IMR-90 (cell line): ENCODE measurements around the gene UXS1. TPM values are rescaled to one million over a fixed set of nuclear protein-coding genes. Genes with fewer than 3 reads are reported as not detected.

Experiments used
- ATAC-seq: fragments of 200-7000 bp; cut with Tn5 transposase; 2 replicates; pipeline ENCODE4 v1.9.1; 2020; ENCODE audit warnings: low read depth, mild to moderate bottlenecking, moderate library complexity
- BruUV-seq: library from RNA; stranded (reverse); fragments of 400-500 nt; replicated peaks from 2 replicates; lab custom pipeline; 2021; lab: Mats Ljungman, UMichigan
- CTCF ChIA-PET: fragments of 300-600 bp; formaldehyde crosslinking; extraction: SDS; loops from one replicate; lab custom pipeline; 2021; ENCODE audit warnings: antibody characterized with exemption; lab: Yijun Ruan, JAX
- POLR2A ChIA-PET: fragments of 300-600 bp; sonication (Branson Sonifier 250); formaldehyde crosslinking; loops from one replicate; lab custom pipeline; 2022; ENCODE audit warnings: antibody characterized with exemption; ENCODE audit not compliant: unreplicated experiment; lab: Charles Lee
- DNase-seq: peaks from one replicate; pipeline ENCODE4 v3.0.0; 2013
- H2AFZ ChIP-seq: replicated peaks from 2 replicates; pipeline ENCODE3; 2013; ENCODE audit warnings: low read length, mild to moderate bottlenecking; ENCODE audit not compliant: poor library complexity
- H2AK5ac ChIP-seq: 2 replicates; pipeline ENCODE4 v1.6.1; 2013; ENCODE audit warnings: low read depth, low read length, inconsistent platforms
- H2AK9ac ChIP-seq: replicated peaks from 2 replicates; pipeline ENCODE3; 2013; ENCODE audit warnings: mild to moderate bottlenecking, low read depth, low read length, moderate library complexity; ENCODE audit not compliant: poor library complexity
- H2BK120ac ChIP-seq: 2 replicates; pipeline ENCODE4 v1.6.1; 2013; ENCODE audit warnings: low read depth, low read length, inconsistent platforms
- H2BK15ac ChIP-seq: 3 replicates; pipeline ENCODE4 v1.6.1; 2013; ENCODE audit warnings: low read depth, low read length, inconsistent platforms
- H2BK20ac ChIP-seq: 2 replicates; pipeline ENCODE4 v1.6.1; 2013; ENCODE audit warnings: low read depth, mild to moderate bottlenecking, inconsistent platforms, low read length, moderate library complexity
- H2BK5ac ChIP-seq: 2 replicates; pipeline ENCODE4 v1.6.1; 2013; ENCODE audit warnings: mild to moderate bottlenecking, low read depth, low read length, inconsistent platforms; ENCODE audit not compliant: poor library complexity, severe bottlenecking
- H3K14ac ChIP-seq: replicated peaks from 2 replicates; pipeline ENCODE4 v1.6.1; 2013; ENCODE audit warnings: low read depth, low read length, inconsistent platforms
- H3K18ac ChIP-seq: 2 replicates; pipeline ENCODE4 v1.6.1; 2013; ENCODE audit warnings: low read depth, low read length, control low read depth
- H3K23ac ChIP-seq: 2 replicates; pipeline ENCODE4 v1.6.1; 2013; ENCODE audit warnings: low read depth, low read length, inconsistent platforms
- H3K27ac ChIP-seq: 2 replicates; pipeline ENCODE4 v1.5.1; 2013; ENCODE audit warnings: mild to moderate bottlenecking, control low read depth, low read length; ENCODE audit not compliant: insufficient read depth
- H3K27me3 ChIP-seq: 2 replicates; pipeline ENCODE4 v1.6.1; 2013; ENCODE audit warnings: low read length; ENCODE audit not compliant: control insufficient read depth, insufficient read depth
- H3K36me3 ChIP-seq: 2 replicates; pipeline ENCODE4 v1.6.1; 2013; ENCODE audit warnings: low read length, mixed read lengths; ENCODE audit not compliant: control insufficient read depth, insufficient read depth
- H3K4ac ChIP-seq: 2 replicates; pipeline ENCODE4 v1.6.1; 2013; ENCODE audit warnings: low read depth, low read length, inconsistent platforms
- H3K4me1 ChIP-seq: 2 replicates; pipeline ENCODE4 v1.6.1; 2013; ENCODE audit warnings: low read length, mixed read lengths; ENCODE audit not compliant: control insufficient read depth, insufficient read depth
- H3K4me2 ChIP-seq: 2 replicates; pipeline ENCODE4 v1.6.1; 2013; ENCODE audit warnings: low read depth, mild to moderate bottlenecking, control low read depth, low read length, moderate library complexity
- H3K4me3 ChIP-seq: 2 replicates; pipeline ENCODE4 v1.5.1; 2013; ENCODE audit warnings: low read depth, mild to moderate bottlenecking, control low read depth, low read length, moderate library complexity; ENCODE audit not compliant: insufficient read depth
- H3K56ac ChIP-seq: 2 replicates; pipeline ENCODE4 v1.6.1; 2013; ENCODE audit warnings: low read length, inconsistent platforms; ENCODE audit not compliant: insufficient read depth; ENCODE audit errors: extremely low read depth
- H3K79me1 ChIP-seq, 2 experiments: 2 replicates each; pipeline ENCODE4 v1.6.1; 2013; ENCODE audit warnings: low read length in 2 of 2, inconsistent platforms in 1 of 2, low read depth in 1 of 2
- H3K9ac ChIP-seq: 2 replicates; pipeline ENCODE4 v1.6.1; 2013; ENCODE audit warnings: low read depth, low read length, control low read depth
- H3K9me1 ChIP-seq: 2 replicates; pipeline ENCODE4 v1.6.1; 2013; ENCODE audit warnings: low read length, inconsistent platforms; ENCODE audit not compliant: insufficient read depth
- H3K9me3 ChIP-seq: 2 replicates; pipeline ENCODE4 v1.6.1; 2013; ENCODE audit warnings: low read length; ENCODE audit not compliant: control insufficient read depth, insufficient read depth
- H4K20me1 ChIP-seq: 2 replicates; pipeline ENCODE4 v1.6.1; 2013; ENCODE audit warnings: low read length, inconsistent platforms; ENCODE audit not compliant: insufficient read depth
- H4K5ac ChIP-seq: 2 replicates; pipeline ENCODE4 v1.6.1; 2013; ENCODE audit warnings: mild to moderate bottlenecking, low read depth, low read length, control low read depth
- H4K8ac ChIP-seq, 2 experiments: 2 replicates each; pipeline ENCODE4 v1.6.1; 2013; ENCODE audit warnings: low read depth in 2 of 2, low read length in 2 of 2, control low read depth in 1 of 2, inconsistent platforms in 1 of 2
- H4K91ac ChIP-seq: 2 replicates; pipeline ENCODE4 v1.6.1; 2013; ENCODE audit warnings: low read depth, low read length, inconsistent platforms; ENCODE audit not compliant: insufficient read depth
- CHD1 ChIP-seq: IDR thresholded peaks from 2 replicates; pipeline ENCODE4 v1.6.1; 2012; ENCODE audit warnings: low read depth, low read length, improper control_type of control experiment
- MAZ ChIP-seq: IDR thresholded peaks from 2 replicates; pipeline ENCODE4 v1.6.1; 2012; ENCODE audit warnings: low read depth, mild to moderate bottlenecking, low read length, improper control_type of control experiment, moderate library complexity, borderline replicate concordance
- RAD21 ChIP-seq: IDR thresholded peaks from 2 replicates; pipeline ENCODE4 v1.6.1; 2012; ENCODE audit warnings: low read length, improper control_type of control experiment
- USF2 ChIP-seq: fragments of 150-350 bp; IDR thresholded peaks from 2 replicates; pipeline ENCODE4 v1.6.1; 2017; ENCODE audit warnings: mild to moderate bottlenecking, antibody characterized with exemption, low read length, low read depth
- WGBS, 2 experiments: methylation state at CpG; one replicate each; pipeline versions ENCODE4 v1.1.5 to v1.1.7; 2013; ENCODE audit warnings: missing lambda C conversion rate in 2 of 2; ENCODE audit not compliant: insufficient read length in 1 of 2; ENCODE audit errors: extremely low coverage in 2 of 2; 5-methylcytosine and 5-hydroxymethylcytosine counted together
- dilution Hi-C: fragments of 300-500 bp; cut with HindIII; formaldehyde crosslinking; loops from one replicate; pipeline ENCODE4 v1.14.3; 2018; ENCODE audit warnings: low sequenced_read_pairs; ENCODE audit not compliant: unreplicated experiment
- in situ Hi-C: fragments of 300-500 bp; cut with MboI; formaldehyde crosslinking; loops from 3 replicates; pipeline ENCODE4 v1.14.3; 2019; ENCODE audit warnings: low sequenced_read_pairs, inconsistent platforms, mixed read lengths
- intact Hi-C: fragments of 100-400 bp; cut with micrococcal nuclease; formaldehyde crosslinking; loops from 2 replicates; pipeline ENCODE4 v1.10.0; 2022
- polyA plus RNA-seq, 3 experiments: library from polyadenylated mRNA; depleted of rRNA; stranded (reverse); fragments of >200 nt; gene quantifications; 2 replicates each; pipeline ENCODE4 v1.2.3, GENCODE V29; 2012; ENCODE audit warnings: low replicate concordance in 1 of 3
- total RNA-seq: library from RNA; depleted of rRNA; stranded (reverse); fragments of >200 nt; gene quantifications from 2 replicates; pipeline ENCODE4 v1.2.3, GENCODE V29; 2012

UXS1 gene
- total and polyA plus RNA-seq, 2 of the 4 experiments (the other 2 are of a cell fraction), result 33.7 to 54.3 TPM

- H3K56ac ChIP-seq, result no peak overlapping the region
- no peak overlapping the region for H3K23ac ChIP-seq
- 40% methylated on average over 1 of the region's 8 CpGs; no CpG with 5 or more reads in 1 of the 2 experiments for WGBS, 2 experiments
- no peaks in the 10 kb centered on the region for H3K27me3 ChIP-seq
- H2BK15ac ChIP-seq, result no peak overlapping the region
- no peak overlapping the region for H3K18ac ChIP-seq
- H3K36me3 ChIP-seq, result no peaks in the 10 kb centered on the region
- no peak for ATAC-seq
- H3K4me2 ChIP-seq, result no peak overlapping the region
- dilution Hi-C loops (no loop called here), intact Hi-C loops (no loop called here), in situ Hi-C loops (no loop called here)
- BruUV-seq, result no TSS peak
- no peak overlapping the region for H3K14ac ChIP-seq
- no peak overlapping the region for H2AFZ ChIP-seq
- no peaks in the 10 kb centered on the region for H3K9me3 ChIP-seq
- H4K20me1 ChIP-seq, result peaks cover 19% of the 10 kb centered on the region; the same call in 1 of the 2 replicates
- peaks cover 11% of the 10 kb centered on the region for H3K9me1 ChIP-seq
- peaks cover 10% of the 10 kb centered on the region for H3K4me1 ChIP-seq
- H2BK120ac ChIP-seq, result no peak overlapping the region
- H3K4ac ChIP-seq, result no peak overlapping the region
- TF ChIP-seq USF2 (no peak), RAD21 (no peak), MAZ (no peak), CHD1 (no peak)
- no peak overlapping the region for H2BK20ac ChIP-seq
- no peak overlapping the region for H3K4me3 ChIP-seq
- no peak for DNase-seq
- ChIA-PET CTCF (no interaction called here), POLR2A (no interaction called here)
- H4K5ac ChIP-seq, result no peak overlapping the region
- no peak overlapping the region for H2AK5ac ChIP-seq
- no peak overlapping the region for H4K91ac ChIP-seq
- H4K8ac ChIP-seq, result no peak overlapping the region
- no peak overlapping the region for H3K9ac ChIP-seq
- H3K79me1 ChIP-seq, result peaks cover 23 to 41% of the 10 kb centered on the region in 2 experiments
- H3K27ac ChIP-seq, result no peak overlapping the region
- no peak overlapping the region for H2BK5ac ChIP-seq
- H2AK9ac ChIP-seq, result no peak overlapping the region
These were observed 8.5 kb downstream of the UXS1 start for GRCh38 chr2:106185475-106186184.
